ENCODE results near the gene HNRNPC.

Gene HNRNPC

DNA sequence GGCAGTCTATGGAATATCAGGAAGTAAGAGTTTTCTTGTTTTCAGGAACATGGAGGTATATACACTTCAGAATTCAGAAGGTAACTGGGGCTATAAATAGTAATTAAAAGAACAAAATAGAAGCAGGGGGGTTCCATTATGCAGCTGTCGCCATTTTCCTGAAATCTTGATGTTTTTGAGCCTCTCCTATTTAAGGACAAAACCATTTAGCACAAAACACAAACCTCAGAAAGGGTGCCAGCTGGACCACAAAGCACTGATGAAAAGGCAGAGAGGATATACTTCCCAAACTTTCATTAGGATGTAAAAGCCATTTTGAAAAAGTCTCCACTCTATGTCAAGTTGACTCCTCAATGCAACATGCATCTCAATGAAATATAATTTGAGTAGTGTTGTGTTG lies 59.2 kb downstream of the HNRNPC start:
- ATAC-seq = no peak

DNA sequence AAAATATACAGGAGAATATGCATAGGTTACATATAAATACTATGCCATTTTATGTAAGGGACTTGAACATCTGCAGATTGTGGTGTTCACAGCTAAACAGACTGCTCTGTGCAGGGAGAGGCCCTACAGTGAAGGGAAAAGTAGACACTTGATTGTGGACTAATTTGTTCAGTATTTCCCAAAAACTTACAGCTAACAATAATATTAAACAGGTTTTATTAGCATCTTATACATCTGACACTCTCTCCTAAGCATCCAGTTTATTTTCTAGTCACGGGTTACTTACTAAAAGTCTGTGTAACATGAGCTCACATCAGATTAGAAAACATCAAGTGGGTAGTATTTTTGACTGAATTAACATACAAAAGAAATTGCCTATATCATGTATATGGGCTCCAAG lies 60.1 kb downstream of the HNRNPC start:
- ATAC-seq = no peak

DNA sequence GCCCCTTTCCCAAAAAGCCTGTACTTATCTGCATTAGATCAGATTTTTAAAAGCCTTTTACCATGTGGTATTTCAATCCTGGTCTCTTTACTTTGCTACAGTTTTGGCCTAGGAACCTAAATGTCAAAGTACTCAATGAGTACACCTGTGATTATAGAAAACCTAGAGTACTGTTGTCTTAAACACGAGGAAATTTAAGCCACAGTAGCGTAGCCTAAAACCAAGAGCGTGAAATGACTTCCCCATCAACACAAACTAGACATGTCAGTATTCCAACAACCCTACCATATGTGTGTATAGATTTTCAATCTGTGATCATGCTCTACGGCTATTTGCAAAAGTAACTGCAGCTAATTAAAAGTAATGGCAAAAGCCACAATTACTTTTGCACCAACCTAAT lies 60.7 kb downstream of the HNRNPC start:
- no peak for ATAC-seq

DNA sequence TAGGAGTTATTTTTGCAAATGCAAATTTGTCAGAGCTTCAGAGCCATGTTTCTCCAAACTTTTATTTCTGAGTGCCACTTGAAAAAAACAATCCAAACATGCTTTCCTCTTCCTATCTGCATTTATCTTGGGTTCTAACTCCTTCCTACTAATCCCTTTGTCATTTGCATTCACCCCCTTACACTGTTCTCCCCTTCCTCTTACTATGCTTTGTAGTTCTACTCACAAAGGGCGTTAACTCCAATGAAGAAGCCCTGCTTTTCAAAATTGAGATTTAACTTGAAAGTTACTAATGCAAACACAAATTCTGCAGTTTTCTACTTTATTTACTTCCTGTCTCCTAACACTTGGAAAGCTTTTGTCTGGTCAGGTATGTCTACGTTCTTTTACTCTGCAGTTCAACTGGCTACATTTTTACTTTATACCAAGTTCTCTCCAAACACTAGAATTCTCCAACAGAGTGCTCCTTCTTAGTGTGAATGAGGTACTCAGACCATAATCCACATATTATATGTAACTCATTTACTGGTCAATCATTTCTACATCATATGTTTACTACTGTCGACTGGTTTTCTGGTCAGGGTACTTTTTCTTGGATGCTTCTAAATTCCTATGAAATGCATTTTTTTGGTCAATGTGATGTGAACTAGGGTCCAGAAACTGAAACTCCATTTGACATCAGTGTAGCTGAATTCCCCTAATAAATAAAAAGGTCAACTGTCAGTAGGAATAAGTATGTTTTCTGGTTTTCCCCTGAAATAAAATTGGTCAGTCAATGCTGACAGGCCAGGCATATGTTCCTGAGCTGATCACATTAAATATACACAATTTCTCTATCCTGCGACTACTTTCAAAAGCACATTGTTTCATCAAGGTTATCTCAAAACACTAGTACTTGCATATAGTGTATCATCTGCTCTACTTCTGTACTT lies 62.2 kb downstream of the HNRNPC start:
- ATAC-seq = peak in 1 of 2 donors; percentile 7

DNA sequence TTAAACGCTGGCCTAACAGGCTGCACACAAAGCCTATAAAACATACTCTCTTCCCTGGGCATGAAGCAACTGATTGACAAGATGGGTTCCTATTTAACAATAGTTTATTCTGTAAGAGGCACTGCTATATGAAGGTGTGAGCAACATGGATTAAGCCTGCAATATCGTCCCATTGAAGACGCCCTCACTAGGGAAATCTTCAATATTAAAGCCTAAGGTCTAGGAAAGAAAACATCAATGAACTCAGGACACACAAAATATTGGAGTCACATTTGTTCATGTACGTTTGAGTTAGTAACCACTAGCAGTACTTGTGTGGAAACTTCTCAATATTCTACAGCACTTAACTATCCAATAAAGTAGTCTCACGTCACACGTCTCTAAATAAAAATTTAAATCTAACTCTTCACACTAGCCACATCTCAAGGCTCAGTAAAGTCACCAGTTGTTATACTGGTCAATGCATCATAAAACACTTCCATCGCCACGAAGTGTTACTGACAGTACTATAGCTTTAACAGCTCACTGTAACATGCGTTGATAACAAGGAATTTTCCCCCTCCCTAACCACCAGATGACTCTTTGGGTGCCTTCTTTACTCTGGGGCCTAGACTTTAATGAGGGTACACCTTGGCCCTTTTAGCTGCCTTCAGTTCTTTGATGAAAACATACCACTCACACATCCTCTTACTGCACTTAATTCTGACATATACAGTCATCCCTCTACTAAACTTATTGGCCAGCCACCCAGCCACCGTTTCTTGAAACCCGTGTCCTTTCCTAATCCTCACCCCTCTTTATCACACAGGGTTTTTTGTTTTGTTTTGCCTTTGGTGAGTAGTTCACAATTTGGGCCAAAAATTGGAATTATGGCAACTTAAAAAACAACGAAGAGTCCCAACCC lies 63.3 kb downstream of the HNRNPC start:
- peak in 1 of 2 donors; percentile 11 for ATAC-seq

DNA sequence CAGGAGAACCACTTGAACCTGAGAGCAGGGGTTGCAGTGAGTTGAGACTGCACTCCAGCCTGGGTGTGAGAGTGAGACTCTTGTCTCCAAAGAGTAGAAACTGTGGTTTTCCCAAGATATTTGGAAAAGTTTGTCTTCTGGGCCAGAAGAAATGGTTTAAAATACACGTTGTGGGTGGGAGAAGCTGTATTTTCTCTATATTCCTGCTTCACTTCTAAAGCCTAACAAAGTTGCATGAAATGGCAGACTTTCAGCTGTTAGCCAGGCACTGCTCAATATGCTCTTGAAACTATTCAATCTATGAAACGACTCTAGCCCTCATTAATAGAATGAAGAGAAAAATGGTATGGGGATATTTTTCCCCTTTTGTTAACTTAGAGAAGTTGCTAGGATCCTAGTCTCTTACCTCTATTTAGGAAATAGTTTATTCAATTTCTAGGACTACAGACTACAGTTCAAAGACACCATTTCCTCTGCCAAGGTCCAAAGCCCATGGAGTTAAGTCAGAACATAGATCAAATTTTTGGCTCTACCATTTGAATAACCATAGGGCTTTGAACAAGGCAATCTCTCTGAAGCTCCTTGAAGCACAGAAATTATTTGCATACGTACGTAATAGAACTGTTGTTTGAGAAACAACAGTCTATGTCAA lies 64.1 kb downstream of the HNRNPC start:
- no peak for ATAC-seq

DNA sequence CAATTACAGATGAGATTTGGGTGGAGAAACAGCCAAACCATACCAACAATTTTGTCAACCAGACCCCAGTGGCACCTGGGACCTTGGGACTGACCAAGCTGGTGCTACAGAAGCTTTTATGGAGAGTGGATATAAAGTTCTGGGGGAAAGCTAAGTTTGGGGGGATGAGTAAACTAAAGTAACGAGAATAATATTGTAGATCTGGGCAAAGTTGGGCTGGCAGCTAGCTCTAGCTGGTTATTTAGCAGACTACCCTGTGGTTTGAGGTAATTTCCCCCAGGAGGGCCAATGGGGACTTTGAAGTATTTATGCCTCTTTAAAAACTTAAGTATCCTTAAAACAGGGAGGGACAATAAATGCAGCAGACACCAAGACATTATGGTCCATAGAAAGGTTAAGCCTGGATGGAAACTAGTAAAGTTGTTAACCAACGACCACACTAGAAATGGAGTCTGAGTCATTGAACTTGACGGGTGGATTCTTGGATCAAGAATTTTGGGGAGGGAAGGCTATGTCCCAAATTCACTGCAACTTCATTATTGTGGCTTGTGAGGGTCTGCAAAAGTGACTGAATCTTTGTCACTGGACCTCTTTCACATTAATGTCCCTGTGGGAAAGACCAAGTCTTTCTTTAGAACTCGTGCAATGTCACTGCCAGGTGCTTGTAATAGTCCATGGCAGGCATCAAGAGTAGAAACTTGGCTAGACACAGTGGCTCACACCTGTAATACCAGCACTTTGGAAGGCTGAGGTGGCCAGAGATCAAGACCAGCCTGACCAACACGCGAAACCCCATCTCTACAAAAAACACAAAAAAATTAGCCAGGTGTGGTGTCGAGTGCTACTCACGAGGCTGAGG lies 64.8 kb downstream of the HNRNPC start:
- ATAC-seq = no peak

DNA sequence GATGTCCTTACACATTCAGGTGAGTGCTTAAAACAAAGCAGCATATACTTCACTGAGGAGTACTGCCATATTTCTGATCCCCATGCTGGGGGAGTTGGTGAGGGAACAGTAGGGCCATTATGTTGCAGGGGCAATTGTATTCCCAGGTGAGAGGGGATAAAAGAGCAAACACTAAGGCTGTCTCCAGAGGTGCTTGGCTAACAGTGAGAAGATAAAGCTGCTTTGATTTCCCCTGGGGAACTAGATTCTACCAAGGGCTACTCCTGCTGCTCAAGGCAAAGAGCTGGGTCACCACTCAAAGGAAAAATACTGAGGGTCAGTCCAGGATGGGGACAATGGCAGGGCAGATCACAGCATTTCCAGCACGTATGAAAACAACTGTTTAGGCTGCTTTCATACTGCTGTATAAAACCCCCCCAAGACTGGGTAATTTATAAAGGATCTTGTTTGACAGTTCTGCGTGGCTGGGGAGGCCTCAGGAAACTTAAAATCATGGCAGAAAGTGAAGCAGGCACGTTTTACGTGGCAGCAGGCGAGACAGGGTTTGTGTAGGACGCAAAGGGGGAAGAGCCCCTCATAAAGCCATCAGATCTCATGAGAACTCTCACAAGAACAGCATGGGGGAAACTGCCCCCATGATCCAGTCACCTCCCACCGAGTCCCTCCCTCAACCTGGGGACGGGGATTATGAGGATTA lies 65.6 kb downstream of the HNRNPC start:
- no peak for ATAC-seq

DNA sequence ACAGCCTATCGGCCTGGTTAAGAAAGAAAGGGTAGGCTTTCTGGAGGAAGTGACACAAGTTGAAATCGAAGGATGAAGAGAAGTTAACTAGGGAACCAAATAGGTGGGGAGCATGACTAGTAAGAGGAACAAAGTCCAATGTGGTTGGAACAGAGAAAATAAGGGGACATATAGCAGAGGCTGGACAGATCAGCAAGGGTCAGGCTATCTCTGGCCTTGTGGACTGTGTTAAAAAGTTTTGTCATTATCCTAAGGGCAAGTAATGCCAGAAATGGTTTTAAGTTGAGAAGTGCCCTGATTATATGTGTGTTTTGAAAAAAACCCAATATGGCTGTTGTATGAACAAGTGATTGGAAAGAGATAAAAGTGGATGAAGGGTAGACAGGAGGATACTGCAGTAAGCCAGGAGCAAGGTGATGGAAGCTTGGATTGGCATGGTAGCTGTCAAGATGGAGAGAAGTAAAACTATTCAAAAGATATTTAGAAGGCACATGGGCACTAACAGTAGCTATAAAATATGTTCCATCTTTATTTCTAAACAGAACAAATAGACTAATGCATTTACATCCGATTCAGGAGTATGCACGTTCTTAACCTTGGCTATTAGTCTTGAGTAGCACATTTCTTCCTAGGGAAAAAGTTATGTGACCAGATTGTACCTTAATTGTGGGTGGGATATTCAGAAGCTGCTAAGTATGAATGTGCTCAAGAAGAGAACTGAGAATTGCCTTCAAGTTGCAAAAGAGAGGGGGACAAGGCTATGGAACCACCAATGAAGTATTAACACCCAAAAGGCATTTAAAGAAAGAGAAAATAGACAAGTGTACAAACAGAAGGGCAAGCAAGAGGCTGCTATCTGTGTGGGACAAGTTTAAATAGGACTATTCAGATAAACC lies 66.5 kb downstream of the HNRNPC start:
- no peak for ATAC-seq

DNA sequence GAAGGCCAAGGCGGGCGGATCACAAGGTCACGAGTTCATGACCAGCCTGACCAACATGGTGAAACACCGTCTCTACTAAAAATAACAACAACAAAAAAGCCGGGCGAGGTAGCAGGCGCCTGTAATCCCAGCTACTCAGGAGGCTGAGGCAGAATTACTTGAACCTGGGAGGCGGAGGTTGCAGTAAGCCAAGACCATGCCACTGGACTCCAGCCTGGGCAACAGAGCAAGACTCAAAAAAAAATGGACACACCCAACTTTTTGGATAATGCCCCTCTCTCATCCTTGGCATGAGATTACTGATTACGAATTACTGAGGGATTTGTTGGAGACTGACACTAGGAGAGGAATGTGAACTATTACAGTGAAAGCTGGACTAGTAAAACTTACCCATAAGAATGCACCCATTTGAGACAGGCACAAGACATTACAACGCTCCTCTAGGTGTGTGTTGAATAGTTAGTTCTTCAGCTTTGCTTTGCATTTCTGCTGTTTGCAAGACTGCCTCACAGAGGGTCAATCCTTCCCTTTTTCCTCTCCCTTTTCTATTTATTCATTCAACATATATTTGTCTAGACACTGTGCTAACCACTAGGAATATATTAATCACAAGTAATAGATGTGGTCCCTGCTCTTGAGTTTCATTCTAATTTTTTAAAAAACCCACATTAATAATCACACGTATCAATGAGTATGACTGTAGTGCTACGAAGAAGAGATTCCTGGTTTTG lies 67.3 kb downstream of the HNRNPC start:
- no peak for ATAC-seq

DNA sequence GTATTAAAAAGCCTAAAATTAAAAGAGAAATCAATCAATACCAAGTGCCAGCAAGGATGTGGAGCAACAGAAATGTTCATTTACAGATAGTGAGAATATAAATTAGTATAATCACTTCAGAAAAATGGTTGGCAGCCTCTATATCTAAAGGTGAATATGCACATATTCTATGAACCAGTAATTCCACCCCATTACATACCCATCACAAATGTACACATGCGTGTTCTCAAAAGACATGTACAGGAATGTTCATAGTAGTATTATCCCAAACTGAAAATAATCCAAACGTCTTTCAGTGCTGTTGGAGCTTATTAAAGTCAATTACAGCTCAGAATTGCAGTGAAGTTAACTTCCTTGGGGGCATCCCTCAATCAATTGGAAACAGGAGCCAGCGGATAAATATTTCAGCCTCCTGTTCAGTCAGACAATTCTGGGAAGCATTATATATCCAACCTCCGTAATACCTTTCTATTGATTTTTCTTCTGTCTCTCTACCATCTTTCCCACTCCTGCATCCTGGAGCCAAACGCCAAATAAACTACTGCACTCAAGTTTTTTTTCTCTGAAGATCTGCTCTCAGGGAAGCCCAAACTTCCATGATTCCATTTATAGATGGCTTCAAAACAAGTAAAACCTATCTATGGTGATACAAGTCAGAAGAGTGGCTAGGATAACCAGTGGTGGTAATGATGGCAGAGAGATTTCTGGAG lies 68.3 kb downstream of the HNRNPC start:
- ATAC-seq = no peak

DNA sequence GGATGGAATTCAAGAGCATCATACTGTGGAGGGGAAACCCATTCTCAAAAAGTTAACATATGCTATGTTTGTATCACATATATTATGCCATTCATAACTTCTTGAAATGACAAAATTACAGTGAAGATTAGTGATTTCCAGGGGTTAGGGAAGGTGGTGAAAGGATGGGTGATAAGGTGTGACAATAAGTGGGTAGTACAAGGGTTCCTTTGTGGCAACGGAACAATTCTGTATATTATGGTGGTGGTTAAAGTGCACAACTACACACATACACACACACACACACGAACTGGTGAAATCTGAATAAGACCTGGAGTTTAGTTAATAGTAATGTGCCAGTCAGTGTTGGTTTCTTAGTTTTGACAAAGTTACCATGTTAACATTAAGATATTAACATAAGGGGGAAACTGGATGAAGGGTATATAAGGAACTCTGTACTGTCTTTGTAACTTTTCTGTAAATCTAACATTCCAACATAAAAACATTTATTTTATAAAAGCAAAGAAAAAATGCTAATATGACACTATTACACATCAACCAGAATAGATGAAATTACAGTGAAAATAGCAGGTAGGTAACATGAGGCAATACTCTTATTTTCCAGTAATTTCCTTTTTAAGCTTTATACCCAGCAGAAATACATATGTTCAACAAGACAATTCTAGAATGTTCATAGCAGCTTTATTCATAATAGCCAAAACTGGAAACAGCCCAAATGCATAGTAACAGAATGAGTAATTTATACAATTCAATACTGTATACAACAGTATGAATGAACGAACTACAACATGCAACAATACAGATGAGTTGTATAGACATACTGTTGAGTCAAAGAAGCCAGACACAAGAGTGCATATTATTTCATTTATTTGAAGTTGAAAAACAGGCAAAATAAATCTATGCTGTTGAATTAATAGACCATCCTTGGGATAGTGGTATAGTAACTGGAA lies 69.4 kb downstream of the HNRNPC start:
- ATAC-seq = peak; percentile 21 to 41

DNA sequence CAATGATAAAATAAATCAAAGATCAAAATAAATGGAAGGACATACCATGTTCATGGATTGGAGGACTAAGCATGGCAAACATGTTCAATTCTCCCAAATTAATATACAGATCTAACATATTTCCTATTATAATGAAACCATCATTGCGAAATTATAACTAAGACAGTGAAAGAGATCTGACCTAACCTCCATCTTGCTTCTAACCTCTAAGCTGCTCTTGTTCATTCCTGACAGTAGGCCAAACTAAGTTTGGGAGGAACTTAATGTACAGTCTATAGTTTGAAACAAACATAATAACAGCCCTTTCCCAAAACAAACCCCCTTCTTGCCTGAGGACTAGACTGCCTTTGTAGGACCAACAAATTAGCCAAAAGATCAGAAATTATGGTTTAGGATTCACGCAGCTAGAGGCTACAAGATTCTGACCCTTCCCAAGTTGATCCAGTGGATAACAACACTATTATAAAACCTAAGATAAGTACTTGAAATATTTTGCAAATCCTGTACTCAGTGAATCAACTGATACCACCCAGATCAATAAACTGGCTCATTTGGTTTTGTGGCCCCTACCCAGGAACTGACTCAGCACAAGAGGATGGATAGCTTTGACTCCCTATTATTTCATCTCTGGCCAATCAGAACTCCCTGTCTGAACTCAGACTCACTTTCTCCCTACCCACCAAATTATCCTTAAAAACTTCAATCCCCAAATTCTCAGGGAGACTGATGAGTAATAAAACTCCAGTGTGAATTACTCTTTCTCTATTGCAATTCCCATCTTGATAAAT lies 71.6 kb downstream of the HNRNPC start:
- ATAC-seq = peak in 1 of 2 donors; percentile 20

DNA sequence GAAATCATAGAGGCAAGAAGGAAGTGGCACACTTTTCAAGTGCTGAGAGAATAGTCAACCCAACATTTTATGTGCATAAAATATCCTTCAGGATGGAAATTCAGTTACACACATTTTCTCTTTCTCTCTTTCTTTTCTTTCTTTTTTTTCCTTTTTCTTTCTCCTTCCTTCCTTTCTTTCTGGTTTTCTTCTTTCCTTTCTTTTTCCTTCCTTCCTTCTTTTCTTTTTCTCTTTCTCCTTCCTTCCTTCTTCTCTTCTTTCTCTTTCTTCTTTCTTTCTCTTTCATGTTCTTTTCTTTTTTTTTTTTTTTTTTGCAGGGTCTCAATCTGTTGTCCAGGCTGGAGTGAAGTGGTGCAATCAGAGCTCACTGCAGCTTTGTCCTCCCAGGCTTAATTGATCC lies 74.6 kb downstream of the HNRNPC start:
- ATAC-seq = no peak

DNA sequence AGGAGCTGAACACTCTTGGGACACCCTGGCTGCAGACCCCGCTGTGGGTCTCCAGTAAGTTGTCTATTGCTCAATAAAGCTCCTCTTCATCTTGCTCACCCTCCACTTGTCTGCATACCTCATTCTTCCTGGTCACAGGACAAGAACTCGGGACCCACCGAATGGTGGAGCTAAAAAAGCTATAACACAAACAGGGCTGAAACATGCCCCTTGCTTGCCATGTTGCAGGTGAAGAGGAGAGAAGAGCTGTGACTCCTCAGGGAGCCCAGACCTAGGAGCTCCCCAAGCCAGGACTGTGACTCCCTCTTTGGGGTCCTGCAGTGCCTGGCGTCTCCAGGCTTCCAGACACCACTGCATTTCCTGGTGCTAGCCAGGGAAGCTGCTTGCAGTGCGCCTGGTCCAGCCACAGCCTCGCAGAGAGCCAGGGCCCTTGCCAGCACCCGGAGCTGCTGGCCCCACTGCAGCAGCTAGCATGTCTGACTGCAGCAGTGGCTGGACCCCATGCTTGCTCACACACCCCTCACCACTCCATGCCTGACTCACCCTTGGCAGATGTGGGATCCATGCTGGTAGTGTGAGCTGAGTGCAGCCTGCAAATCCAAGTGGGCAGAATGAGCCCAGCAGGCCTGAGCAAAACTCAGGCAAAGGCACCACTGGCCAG lies 76.2 kb downstream of the HNRNPC start:
- ATAC-seq = no peak

DNA sequence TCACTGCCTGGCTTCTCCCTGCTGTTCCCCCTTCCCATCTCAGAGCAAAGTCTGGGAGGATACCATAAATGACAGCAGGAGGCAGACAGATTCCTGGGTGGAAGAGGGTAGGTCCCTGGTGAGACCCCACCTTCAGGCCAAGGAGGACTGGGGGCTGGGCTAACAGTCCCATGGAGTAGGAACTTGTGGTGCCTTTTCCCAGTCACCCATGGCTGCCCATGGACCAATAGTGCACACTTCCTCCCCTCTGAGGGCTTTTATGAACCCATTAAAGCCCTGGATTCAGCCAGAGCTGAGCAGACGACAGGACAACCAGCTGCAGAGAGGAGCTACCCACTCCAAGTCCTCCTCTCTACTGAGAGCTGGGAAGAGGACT lies 76.8 kb downstream of the HNRNPC start:
- no peak for ATAC-seq

Data from activated CD4-positive, CD25-positive, alpha-beta regulatory T cell treated with anti-CD3 and anti-CD28 coated beads, Interleukin-2, amount 50 U/mL, for 24 hours (primary cell).